ENCODE results near the gene RERG.

DNA sequence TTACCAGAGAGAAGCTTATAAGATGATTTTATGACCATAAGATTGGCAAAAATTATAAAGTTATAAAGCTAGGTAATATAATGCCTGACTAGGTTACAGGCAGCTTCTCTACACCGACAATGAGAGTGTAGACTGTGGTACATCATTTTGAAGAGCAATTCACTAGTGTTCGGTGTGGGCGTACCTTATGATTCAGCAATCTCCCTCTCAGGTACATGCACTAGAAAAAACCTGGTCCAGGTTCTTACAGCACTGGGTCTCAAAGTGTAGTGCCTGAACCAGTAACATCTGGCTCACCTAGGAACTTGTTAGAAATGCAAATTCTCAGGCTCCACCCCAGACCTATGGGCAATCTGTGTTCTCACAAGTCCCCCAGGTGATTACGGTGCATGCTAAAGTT, 106.7 kb downstream of the RERG start:
- TF ChIP-seq, protein P1, sequence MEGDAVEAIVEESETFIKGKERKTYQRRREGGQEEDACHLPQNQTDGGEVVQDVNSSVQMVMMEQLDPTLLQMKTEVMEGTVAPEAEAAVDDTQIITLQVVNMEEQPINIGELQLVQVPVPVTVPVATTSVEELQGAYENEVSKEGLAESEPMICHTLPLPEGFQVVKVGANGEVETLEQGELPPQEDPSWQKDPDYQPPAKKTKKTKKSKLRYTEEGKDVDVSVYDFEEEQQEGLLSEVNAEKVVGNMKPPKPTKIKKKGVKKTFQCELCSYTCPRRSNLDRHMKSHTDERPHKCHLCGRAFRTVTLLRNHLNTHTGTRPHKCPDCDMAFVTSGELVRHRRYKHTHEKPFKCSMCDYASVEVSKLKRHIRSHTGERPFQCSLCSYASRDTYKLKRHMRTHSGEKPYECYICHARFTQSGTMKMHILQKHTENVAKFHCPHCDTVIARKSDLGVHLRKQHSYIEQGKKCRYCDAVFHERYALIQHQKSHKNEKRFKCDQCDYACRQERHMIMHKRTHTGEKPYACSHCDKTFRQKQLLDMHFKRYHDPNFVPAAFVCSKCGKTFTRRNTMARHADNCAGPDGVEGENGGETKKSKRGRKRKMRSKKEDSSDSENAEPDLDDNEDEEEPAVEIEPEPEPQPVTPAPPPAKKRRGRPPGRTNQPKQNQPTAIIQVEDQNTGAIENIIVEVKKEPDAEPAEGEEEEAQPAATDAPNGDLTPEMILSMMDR (IDR thresholded peaks at IDR 0.05): no peak
- no peak for TF ChIP-seq POLR2AphosphoS5 (IDR thresholded peaks at IDR 0.05)

Data from prostate gland (tissue), 2 donors.